GM12878 (cell line): ENCODE results near the gene TLX1. TPM values are rescaled to one million over a fixed set of nuclear protein-coding genes. Genes with fewer than 3 reads are reported as not detected.

Source experiments
- ATAC-seq: fragments of 200-7000 bp; cut with Tn5 transposase; 3 replicates; pipeline ENCODE4 v1.9.1; 2020; ENCODE audit warnings: mild to moderate bottlenecking, moderate library complexity
- BruUV-seq: library from RNA; stranded (reverse); fragments of 400-500 nt; replicated peaks from 2 replicates; lab custom pipeline; 2021; lab: Mats Ljungman, UMichigan
- CTCF ChIA-PET: fragments of 300-600 bp; sonication (Branson Sonifier 250); formaldehyde crosslinking; extraction: SDS; loops from one replicate; lab custom pipeline; 2021; ENCODE audit warnings: inconsistent platforms; lab: Yijun Ruan, JAX
- POLR2A ChIA-PET: fragments of 350-600 bp; formaldehyde crosslinking; extraction: SDS; loops from one replicate; lab custom pipeline; 2021; ENCODE audit warnings: inconsistent platforms; lab: Charles Lee
- RAD21 ChIA-PET: fragments of 300-600 bp; sonication (Branson Sonifier 250); formaldehyde crosslinking; loops from one replicate; lab custom pipeline; 2023; ENCODE audit warnings: antibody characterized with exemption; ENCODE audit not compliant: unreplicated experiment; lab: Charles Lee
- SMC1A ChIA-PET: fragments of 300-600 bp; sonication (Branson Sonifier 250); formaldehyde crosslinking; loops from one replicate; lab custom pipeline; 2023; ENCODE audit not compliant: unreplicated experiment, uncharacterized antibody; lab: Charles Lee
- DNase-seq: peaks from one replicate; pipeline ENCODE4 v3.0.0-alpha.2; 2011; ENCODE audit warnings: low read depth, low spot score
- FAIRE-seq: peaks from 3 replicates; lab custom pipeline; 2011; peaks lifted over from hg19 to GRCh38; lab: Jason Lieb, UNC
- H2AFZ ChIP-seq: 2 replicates; pipeline ENCODE4 v1.6.0; 2011; ENCODE audit warnings: low read depth, low read length, control low read depth; ENCODE audit not compliant: control insufficient read depth
- H3K27ac ChIP-seq: 2 replicates; pipeline ENCODE4 v1.5.1; 2011; ENCODE audit warnings: control low read depth; ENCODE audit not compliant: control insufficient read depth, insufficient read depth
- H3K27me3 ChIP-seq, 2 experiments: replicated peaks in 1 of 2; 2 replicates each; pipeline versions ENCODE4 v1.6.0 to v1.6.1; 2011; ENCODE audit warnings: low read length in 1 of 2; ENCODE audit not compliant: control insufficient read depth in 2 of 2, insufficient read depth in 2 of 2
- H3K36me3 ChIP-seq, 2 experiments: 2 replicates each; pipeline ENCODE4 v1.5.1; 2011; ENCODE audit warnings: low read length in 1 of 2; ENCODE audit not compliant: control insufficient read depth in 2 of 2, insufficient read depth in 2 of 2
- H3K4me1 ChIP-seq: 2 replicates; pipeline ENCODE4 v1.6.1; 2011; ENCODE audit warnings: mild to moderate bottlenecking, low read length, moderate library complexity, mixed read lengths; ENCODE audit not compliant: control insufficient read depth, insufficient read depth
- H3K4me2 ChIP-seq: 2 replicates; pipeline ENCODE4 v1.6.0; 2011; ENCODE audit warnings: control low read depth; ENCODE audit not compliant: control insufficient read depth, insufficient read depth
- H3K4me3 ChIP-seq: fragments of 200-600 bp; sonication (generic); 2 replicates; pipeline ENCODE4 v1.5.1; 2016
- H3K79me2 ChIP-seq: 2 replicates; pipeline ENCODE4 v1.6.0; 2011; ENCODE audit warnings: low read length; ENCODE audit not compliant: control insufficient read depth, insufficient read depth
- H3K9ac ChIP-seq: 2 replicates; pipeline ENCODE4 v1.8.0; 2011; ENCODE audit warnings: low read length, control low read depth, mixed read lengths; ENCODE audit not compliant: control insufficient read depth, insufficient read depth
- H3K9me3 ChIP-seq: replicated peaks from 3 replicates; pipeline ENCODE4 v1.5.1; 2011; ENCODE audit warnings: mild to moderate bottlenecking, low read length; ENCODE audit not compliant: control insufficient read depth, insufficient read depth
- H4K20me1 ChIP-seq: 2 replicates; pipeline ENCODE4 v1.6.0; 2011; ENCODE audit not compliant: control insufficient read depth, insufficient read depth
- BHLHE40 ChIP-seq, 2 experiments: fragments of 450-650 bp in 1 of 2; IDR thresholded peaks; 2 replicates each; pipeline ENCODE4 v1.6.1; 2011 to 2017; ENCODE audit warnings: low read depth in 2 of 2, borderline replicate concordance in 1 of 2, improper control_type of control experiment in 1 of 2, low read length in 1 of 2, mild to moderate bottlenecking in 1 of 2
- CREB1 ChIP-seq: IDR thresholded peaks from 2 replicates; pipeline ENCODE4 v1.6.1; 2012; ENCODE audit warnings: low read depth, mild to moderate bottlenecking, inconsistent platforms
- EED ChIP-seq: sonication (generic); IDR thresholded peaks from 2 replicates; pipeline ENCODE4 v1.6.1; 2016; ENCODE audit warnings: antibody characterized with exemption, low read depth
- ESRRA ChIP-seq: IDR thresholded peaks from 2 replicates; pipeline ENCODE4 v1.6.1; 2012; ENCODE audit warnings: mild to moderate bottlenecking, low read length, improper control_type of control experiment
- MTA2 ChIP-seq: fragments of 450-650 bp; IDR thresholded peaks from 2 replicates; pipeline ENCODE4 v1.6.1; 2016; ENCODE audit warnings: low read depth, mild to moderate bottlenecking, moderate library complexity
- NBN ChIP-seq: fragments of 450-650 bp; IDR thresholded peaks from 2 replicates; pipeline ENCODE4 v1.6.1; 2016
- NR2C1 ChIP-seq: fragments of 450-650 bp; IDR thresholded peaks from 2 replicates; pipeline ENCODE4 v1.6.1; 2017; ENCODE audit warnings: antibody characterized with exemption, mild to moderate bottlenecking, moderate library complexity
- SIN3A ChIP-seq: IDR thresholded peaks from 2 replicates; pipeline ENCODE4 v1.6.1; 2012; ENCODE audit warnings: low read depth, low read length, improper control_type of control experiment
- SMC3 ChIP-seq: IDR thresholded peaks from 2 replicates; pipeline ENCODE4 v1.6.1; 2011; ENCODE audit warnings: low read length, improper control_type of control experiment, borderline replicate concordance
- SUZ12 ChIP-seq: fragments of 200-600 bp; sonication (generic); IDR thresholded peaks from one replicate; pipeline ENCODE4 v1.6.1; 2018; ENCODE audit warnings: antibody characterized with exemption, mild to moderate bottlenecking; ENCODE audit not compliant: unreplicated experiment
- TCF12 ChIP-seq: IDR thresholded peaks from 2 replicates; pipeline ENCODE4 v1.6.1; 2011; ENCODE audit warnings: low read depth, mild to moderate bottlenecking, low read length
- ZBED1 ChIP-seq: IDR thresholded peaks from 2 replicates; pipeline ENCODE4 v1.6.1; 2016; ENCODE audit warnings: borderline replicate concordance
- ZNF384 ChIP-seq: IDR thresholded peaks from 2 replicates; pipeline ENCODE4 v1.6.1; 2012; ENCODE audit warnings: low read depth, mild to moderate bottlenecking, low read length, improper control_type of control experiment, borderline replicate concordance
- ZNF687 ChIP-seq: fragments of 450-650 bp; IDR thresholded peaks from 2 replicates; pipeline ENCODE4 v1.6.1; 2017; ENCODE audit warnings: mild to moderate bottlenecking, moderate library complexity
- WGBS: methylation state at CpG from one replicate; pipeline ENCODE4 v1.1.6; 2016; ENCODE audit warnings: low lambda C conversion rate; ENCODE audit not compliant: insufficient replicate concordance, insufficient coverage; ENCODE audit errors: missing lambda C conversion rate; 5-methylcytosine and 5-hydroxymethylcytosine counted together
- in situ Hi-C: fragments of 300-500 bp; cut with MboI; formaldehyde crosslinking; loops from 9 replicates; pipeline ENCODE4 v1.14.3; 2018; ENCODE audit warnings: mixed read lengths
- intact Hi-C: fragments of 100-400 bp; cut with micrococcal nuclease; formaldehyde crosslinking; loops from one replicate; pipeline ENCODE4 v1.14.2; 2022; ENCODE audit not compliant: unreplicated experiment
- polyA plus RNA-seq, 11 experiments: library from polyadenylated mRNA; depleted of rRNA in 4 of 11; unstranded in 6 of 11; stranded (reverse) in 5 of 11; fragments of >200 nt; fragmentation: Nextera tagmentation in 4 of 11; fragmentation: Illumina TruSeq in 1 of 11; extraction: Ambion mirVana in 4 of 11; extraction: Trizol in 1 of 11; gene quantifications; 1 replicate in 1 of 11; 2 replicates in 10 of 11; pipeline versions ENCODE4 v1.2.1 to v1.2.3, GENCODE V29; 2011 to 2016; ENCODE audit warnings: inconsistent platforms in 2 of 11, missing spikeins in 2 of 11, low read depth in 1 of 11
- total RNA-seq, 4 experiments: library from RNA; depleted of rRNA in 3 of 4; stranded (reverse); fragments of >200 nt in 3 of 4; fragmentation: Illumina TruSeq in 1 of 4; extraction: Trizol in 1 of 4; gene quantifications; 2 replicates each; pipeline versions ENCODE4 v1.2.1 to v1.2.3, GENCODE V29; 2013 to 2021
- TF ChIP-seq, protein P1 (sequence below): IDR thresholded peaks from 2 replicates; pipeline ENCODE4 v1.6.1; 2012; ENCODE audit warnings: low read depth, low read length, improper control_type of control experiment
- TF ChIP-seq, protein P2 (sequence below): fragments of 450-650 bp; IDR thresholded peaks from 2 replicates; pipeline ENCODE4 v1.6.1; 2017; ENCODE audit warnings: borderline replicate concordance
- TF ChIP-seq, protein P3 (sequence below): fragments of 450-650 bp; IDR thresholded peaks from 2 replicates; pipeline ENCODE4 v1.6.1; 2016; ENCODE audit warnings: mild to moderate bottlenecking

Gene TLX1
- total and polyA plus RNA-seq, 10 of the 15 experiments (the other 5 are each of a cell fraction or from before 2014, with no cell fraction given): not detected

DNA sequence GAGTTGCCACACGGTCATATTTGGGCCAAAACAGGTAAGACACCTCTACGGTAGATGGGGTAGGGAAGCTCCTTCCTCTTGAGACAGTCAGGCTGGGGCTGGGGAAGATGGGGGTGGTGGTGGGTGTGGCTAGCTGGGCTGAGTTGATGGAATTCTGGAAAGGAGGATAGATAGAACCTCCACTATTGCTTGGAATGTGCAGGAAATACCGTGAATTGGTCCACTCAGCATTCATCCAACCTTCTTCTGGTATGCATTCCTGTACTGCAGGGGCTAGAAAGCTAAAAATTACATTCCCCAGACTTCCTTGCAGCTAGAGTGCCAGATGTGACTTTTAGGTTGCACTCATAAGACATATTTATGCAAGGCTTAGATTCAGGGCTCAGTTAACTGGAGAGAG, 24.8 kb downstream of the TLX1 start:
- no peak overlapping the region for H3K4me3 ChIP-seq
- in situ Hi-C loops: no loop called here
- no peak overlapping the region for H3K27ac ChIP-seq
- H3K9ac ChIP-seq: no peak overlapping the region
- FAIRE-seq: no peak
- RAD21 ChIA-PET: interaction anchor here (0.8 kb wide), 1 partner anchor 58 kb away, joined by 3 read pairs; no protein-coding TSS in a partner anchor
- intact Hi-C loops: no loop called here
- H3K9me3 ChIP-seq: no peaks in the 10 kb centered on the region
- peaks cover 6% of the 10 kb centered on the region for H3K4me1 ChIP-seq
- H3K4me2 ChIP-seq: no peak overlapping the region
- BruUV-seq: no TSS peak
- WGBS: 31% methylated on average over 3 of the region's 3 CpGs
- H3K27me3 ChIP-seq: peaks cover 0 to 2% of the 10 kb centered on the region in 2 experiments; a peak in 2 of 4 replicates
- SMC1A ChIA-PET: interaction anchor here (0.7 to 2.2 kb wide), 2 partner anchors 57 to 60 kb away, joined by 3 to 5 read pairs; no protein-coding TSS in a partner anchor
- no peak overlapping the region for H2AFZ ChIP-seq
- no peaks in the 10 kb centered on the region for H3K79me2 ChIP-seq
- no peaks in the 10 kb centered on the region for H3K36me3 ChIP-seq
- POLR2A ChIA-PET: no interaction called here
- no peak for ATAC-seq
- DNase-seq: no peak
- no peaks in the 10 kb centered on the region; the same call in 1 of the 2 replicates for H4K20me1 ChIP-seq
- CTCF ChIA-PET: interaction anchor here (0.8 to 1.8 kb wide), 2 partner anchors 14 to 105 kb away, joined by 3 to 9 read pairs; no protein-coding TSS in a partner anchor
- TF ChIP-seq EED (no peak), NR2C1 (no peak), ZNF384 (no peak), ESRRA (no peak), ZNF687 (no peak), SMC3 (no peak), MTA2 (no peak), SUZ12 (no peak), ZBED1 (no peak), TCF12 (no peak), CREB1 (no peak), NBN (no peak), BHLHE40 (IDR thresholded peaks at IDR 0.05; ENCODE audit: borderline replicate concordance in 1 of 2, low read depth in 2 of 2, low read length in 1 of 2) (no peak), SIN3A (no peak)
- TF ChIP-seq, protein P1, sequence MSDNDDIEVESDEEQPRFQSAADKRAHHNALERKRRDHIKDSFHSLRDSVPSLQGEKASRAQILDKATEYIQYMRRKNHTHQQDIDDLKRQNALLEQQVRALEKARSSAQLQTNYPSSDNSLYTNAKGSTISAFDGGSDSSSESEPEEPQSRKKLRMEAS: no peak
- TF ChIP-seq, protein P2, sequence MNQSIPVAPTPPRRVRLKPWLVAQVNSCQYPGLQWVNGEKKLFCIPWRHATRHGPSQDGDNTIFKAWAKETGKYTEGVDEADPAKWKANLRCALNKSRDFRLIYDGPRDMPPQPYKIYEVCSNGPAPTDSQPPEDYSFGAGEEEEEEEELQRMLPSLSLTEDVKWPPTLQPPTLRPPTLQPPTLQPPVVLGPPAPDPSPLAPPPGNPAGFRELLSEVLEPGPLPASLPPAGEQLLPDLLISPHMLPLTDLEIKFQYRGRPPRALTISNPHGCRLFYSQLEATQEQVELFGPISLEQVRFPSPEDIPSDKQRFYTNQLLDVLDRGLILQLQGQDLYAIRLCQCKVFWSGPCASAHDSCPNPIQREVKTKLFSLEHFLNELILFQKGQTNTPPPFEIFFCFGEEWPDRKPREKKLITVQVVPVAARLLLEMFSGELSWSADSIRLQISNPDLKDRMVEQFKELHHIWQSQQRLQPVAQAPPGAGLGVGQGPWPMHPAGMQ: no peak
- TF ChIP-seq, protein P3, sequence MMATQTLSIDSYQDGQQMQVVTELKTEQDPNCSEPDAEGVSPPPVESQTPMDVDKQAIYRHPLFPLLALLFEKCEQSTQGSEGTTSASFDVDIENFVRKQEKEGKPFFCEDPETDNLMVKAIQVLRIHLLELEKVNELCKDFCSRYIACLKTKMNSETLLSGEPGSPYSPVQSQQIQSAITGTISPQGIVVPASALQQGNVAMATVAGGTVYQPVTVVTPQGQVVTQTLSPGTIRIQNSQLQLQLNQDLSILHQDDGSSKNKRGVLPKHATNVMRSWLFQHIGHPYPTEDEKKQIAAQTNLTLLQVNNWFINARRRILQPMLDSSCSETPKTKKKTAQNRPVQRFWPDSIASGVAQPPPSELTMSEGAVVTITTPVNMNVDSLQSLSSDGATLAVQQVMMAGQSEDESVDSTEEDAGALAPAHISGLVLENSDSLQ: no peak
